ENCODE data around the gene KRTAP5-2.
"Not testable (repeated sequence)": the region's sequence is repeated elsewhere in the genome, so short reads cannot be mapped to it uniquely, and the experiment has no call there.

KRTAP5-2 gene

GRCh38 chr11:1597994-1598380, at the start of gene KRTAP5-2:
Gene KRTAP5-2 (minus strand): TSS chr11:1598294. CDS start chr11:1598250, 44 bp downstream.
- no peak for DNase-seq (ENCODE audit: low read depth)

GRCh38 chr11:1646540-1646939, 48.4 kb upstream of the KRTAP5-2 start:
- not testable (repeated sequence) for DNase-seq (ENCODE audit: low read depth)

- DNase-seq (ENCODE audit: low read depth): no peak
These were observed 47.3 kb upstream of the KRTAP5-2 start for GRCh38 chr11:1645357-1645821.

GRCh38 chr11:1644601-1645356, 46.7 kb upstream of the KRTAP5-2 start:
- no peak for DNase-seq (ENCODE audit: low read depth)

- no peak for DNase-seq (ENCODE audit: low read depth)
These were observed 45.1 kb upstream of the KRTAP5-2 start for GRCh38 chr11:1643146-1643690.

GRCh38 chr11:1642288-1643145, 44.4 kb upstream of the KRTAP5-2 start:
- no peak for DNase-seq (ENCODE audit: low read depth)

- DNase-seq (ENCODE audit: low read depth): no peak
These were observed 43.0 kb upstream of the KRTAP5-2 start for GRCh38 chr11:1641096-1641495.

- DNase-seq (ENCODE audit: low read depth): no peak
These were observed 42.2 kb upstream of the KRTAP5-2 start for GRCh38 chr11:1640076-1640946.

- no peak for DNase-seq (ENCODE audit: low read depth)
These were observed 41.6 kb upstream of the KRTAP5-2 start for GRCh38 chr11:1639666-1640065.

- DNase-seq (ENCODE audit: low read depth): no peak
These were observed 41.1 kb upstream of the KRTAP5-2 start for GRCh38 chr11:1639102-1639620.

GRCh38 chr11:1638344-1638743, 40.2 kb upstream of the KRTAP5-2 start:
- DNase-seq (ENCODE audit: low read depth): no peak

GRCh38 chr11:1637628-1638027, 39.5 kb upstream of the KRTAP5-2 start:
- DNase-seq (ENCODE audit: low read depth): no peak

- DNase-seq (ENCODE audit: low read depth): no peak
These were observed 38.3 kb upstream of the KRTAP5-2 start for GRCh38 chr11:1636291-1636950.

- DNase-seq (ENCODE audit: low read depth): no peak
These were observed 35.8 kb upstream of the KRTAP5-2 start for GRCh38 chr11:1633864-1634263.

GRCh38 chr11:1632053-1632714, 34.1 kb upstream of the KRTAP5-2 start:
- DNase-seq (ENCODE audit: low read depth): no peak

GRCh38 chr11:1631066-1631568, 33.0 kb upstream of the KRTAP5-2 start:
- DNase-seq (ENCODE audit: low read depth): no peak

- DNase-seq (ENCODE audit: low read depth): no peak
These were observed 32.2 kb upstream of the KRTAP5-2 start for GRCh38 chr11:1630271-1630670.

GRCh38 chr11:1629326-1630185, 31.5 kb upstream of the KRTAP5-2 start, which contains the start of gene KRTAP5-5:
Gene KRTAP5-5 (plus strand): TSS chr11:1629775. CDS start chr11:1629841, 66 bp downstream.
- DNase-seq (ENCODE audit: low read depth): no peak

Data from stimulated activated CD8-positive, alpha-beta memory T cell treated with anti-CD3 and anti-CD28 coated beads, Interleukin-12 subunit alpha, Interleukin-12 subunit beta, amount 100 ng/mL, for 4 hours (primary cell).